ENCODE results near the gene UCN.
A peak's percentile ranks its signal among the peaks of the same experiment; 100 is the strongest.
"Not testable (repeated sequence)": the region's sequence is repeated elsewhere in the genome, so short reads cannot be mapped to it uniquely, and the experiment has no call there.

Gene UCN

DNA sequence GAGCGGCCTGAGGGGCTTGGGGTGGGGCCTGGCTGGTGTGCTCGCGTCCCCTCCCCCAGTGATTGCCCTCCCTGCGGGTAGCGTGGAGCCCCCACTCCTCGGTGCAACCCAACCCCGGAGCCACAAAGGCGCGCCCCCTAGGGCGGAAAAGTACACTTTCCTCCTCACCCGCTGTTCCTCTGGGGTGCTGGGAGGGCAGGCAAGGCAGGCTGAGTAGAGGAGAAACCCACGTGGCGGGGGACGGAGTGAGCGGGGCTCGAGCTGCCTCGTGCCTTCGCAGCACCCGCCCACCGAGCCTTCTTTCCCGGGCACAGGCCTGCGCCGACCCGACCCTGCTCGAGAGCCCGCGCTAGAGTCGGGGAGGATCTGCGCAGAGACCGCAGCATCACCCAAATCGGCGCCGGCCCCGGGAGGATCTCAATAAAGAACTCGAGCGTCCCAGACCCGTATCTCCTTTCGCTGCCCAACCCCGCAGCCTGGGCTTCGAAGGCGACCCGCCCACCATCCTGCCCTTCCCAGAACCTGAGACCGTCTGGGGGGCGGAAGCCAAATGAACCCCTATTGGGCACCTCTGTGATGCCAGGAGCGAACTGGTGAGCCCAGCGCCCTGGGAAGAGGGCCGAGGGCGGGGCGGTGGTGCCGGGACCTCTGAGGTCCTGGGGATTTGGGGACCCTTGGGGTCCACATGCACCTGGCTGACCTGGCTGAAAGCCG is 1.5 kb downstream of the UCN start:
- peak in 1 of 2 experiments; percentile 14 for DNase-seq
- TF ChIP-seq POLR2A (IDR thresholded peaks at IDR 0.05; ENCODE audit: low read length) (no peak), GATA1 (IDR thresholded peaks at IDR 0.05; ENCODE audit: low read depth, low read length) (no peak)

- TF ChIP-seq POLR2A (IDR thresholded peaks at IDR 0.05; ENCODE audit: low read length), result no peak
- TF ChIP-seq GATA1 (IDR thresholded peaks at IDR 0.05; ENCODE audit: low read depth, low read length), result no peak
- no peak for DNase-seq
Observed at GRCh38 chr2:27306136-27306535, 2.1 kb downstream of the UCN start.

DNA sequence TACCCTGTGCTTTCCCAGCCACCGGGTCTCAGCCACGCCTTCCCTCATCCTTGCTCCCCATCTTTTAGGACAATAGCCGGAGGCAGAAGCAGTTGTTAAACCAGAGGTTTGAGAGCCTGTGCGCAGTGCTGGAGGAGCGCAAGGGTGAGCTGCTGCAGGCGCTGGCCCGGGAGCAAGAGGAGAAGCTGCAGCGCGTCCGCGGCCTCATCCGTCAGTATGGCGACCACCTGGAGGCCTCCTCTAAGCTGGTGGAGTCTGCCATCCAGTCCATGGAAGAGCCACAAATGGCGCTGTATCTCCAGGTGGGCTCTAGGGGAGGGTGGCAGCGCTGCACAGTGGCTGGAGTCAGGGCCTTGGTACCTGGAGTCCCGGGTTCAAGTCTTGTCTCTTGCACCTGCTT is 2.7 kb downstream of the UCN start:
- DNase-seq, result no peak
- TF ChIP-seq POLR2A (IDR thresholded peaks at IDR 0.05; ENCODE audit: low read length) (no peak), GATA1 (IDR thresholded peaks at IDR 0.05; ENCODE audit: low read depth, low read length) (no peak)

GRCh38 chr2:27304488-27305240 is 3.6 kb downstream of the UCN start:
- TF ChIP-seq POLR2A (IDR thresholded peaks at IDR 0.05; ENCODE audit: low read length), result no peak

GRCh38 chr2:27303093-27304025 is 4.9 kb downstream of the UCN start:
- TF ChIP-seq GATA1 (IDR thresholded peaks at IDR 0.05; ENCODE audit: low read depth, low read length) (no peak), POLR2A (IDR thresholded peaks at IDR 0.05; ENCODE audit: low read length) (no peak)
- DNase-seq, result peak; percentile 65 to 76

More at GRCh38 chr2:27304488-27305240, 3.6 kb downstream of the UCN start:
- DNase-seq, result no peak

DNA sequence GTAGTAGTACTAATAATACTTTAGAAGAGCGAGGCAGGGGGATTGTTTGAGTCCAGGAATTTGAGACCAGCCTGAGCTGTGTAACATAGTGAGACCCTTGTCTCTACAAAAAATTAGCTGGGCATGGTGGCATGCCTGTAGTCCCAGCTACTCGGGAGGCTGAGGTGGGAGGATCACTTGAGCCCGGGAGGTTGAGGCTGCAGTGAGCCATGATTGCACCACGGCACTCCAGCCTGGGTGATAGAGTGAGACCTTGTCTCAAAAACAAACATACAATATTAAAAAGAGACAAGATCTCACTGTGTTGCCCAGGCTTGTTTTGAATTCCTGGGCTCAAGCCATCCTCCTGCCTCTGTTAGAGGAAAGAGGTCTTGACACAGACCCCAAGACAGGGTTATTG is 7.6 kb downstream of the UCN start:
- not testable (repeated sequence) for DNase-seq

GRCh38 chr2:27298391-27299080 is 9.7 kb downstream of the UCN start:
- no peak for TF ChIP-seq GATA1 (IDR thresholded peaks at IDR 0.05; ENCODE audit: low read depth, low read length)
- no peak for TF ChIP-seq POLR2A (IDR thresholded peaks at IDR 0.05; ENCODE audit: low read length)
- DNase-seq, result no peak

DNA sequence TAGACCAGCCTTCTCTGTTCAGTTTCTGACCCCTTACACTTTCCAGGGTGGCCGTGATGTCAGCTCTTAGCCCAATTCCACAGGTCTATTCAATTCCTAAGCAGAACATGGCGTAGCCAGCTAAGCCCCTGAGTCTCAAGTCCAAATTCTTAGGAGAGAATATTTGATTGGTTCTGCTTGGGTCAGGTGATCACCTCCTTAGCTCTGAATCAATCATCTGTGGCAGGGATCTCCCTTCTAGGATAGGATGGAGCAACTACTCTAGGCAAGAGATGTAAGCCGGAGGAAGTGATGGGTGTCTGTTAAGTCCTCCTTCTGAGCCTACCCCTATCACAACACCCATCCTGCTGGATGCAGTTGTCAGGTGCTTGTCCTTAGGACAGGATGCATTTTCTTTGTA is 11.1 kb downstream of the UCN start:
- no peak for DNase-seq
- no peak for TF ChIP-seq POLR2A (IDR thresholded peaks at IDR 0.05; ENCODE audit: low read length)
- no peak for TF ChIP-seq GATA1 (IDR thresholded peaks at IDR 0.05; ENCODE audit: low read depth, low read length)

- TF ChIP-seq GATA1 (IDR thresholded peaks at IDR 0.05; ENCODE audit: low read depth, low read length), result no peak
- no peak for TF ChIP-seq POLR2A (IDR thresholded peaks at IDR 0.05; ENCODE audit: low read length)
- DNase-seq, result no peak
Observed at GRCh38 chr2:27296481-27296880, 11.8 kb downstream of the UCN start.

GRCh38 chr2:27294928-27295327 is 13.3 kb downstream of the UCN start:
- no peak for DNase-seq
- no peak for TF ChIP-seq POLR2A (IDR thresholded peaks at IDR 0.05; ENCODE audit: low read length)
- TF ChIP-seq GATA1 (IDR thresholded peaks at IDR 0.05; ENCODE audit: low read depth, low read length), result no peak

- no peak for TF ChIP-seq POLR2A (IDR thresholded peaks at IDR 0.05; ENCODE audit: low read length)
- TF ChIP-seq GATA1 (IDR thresholded peaks at IDR 0.05; ENCODE audit: low read depth, low read length), result no peak
- peak; percentile 11 to 25 for DNase-seq
Observed at GRCh38 chr2:27291865-27292264, 16.4 kb downstream of the UCN start.

- TF ChIP-seq GATA1 (IDR thresholded peaks at IDR 0.05; ENCODE audit: low read depth, low read length), result no peak
- TF ChIP-seq POLR2A (IDR thresholded peaks at IDR 0.05; ENCODE audit: low read length), result no peak
- DNase-seq, result no peak
Observed at GRCh38 chr2:27290549-27290948, 17.7 kb downstream of the UCN start.

DNA sequence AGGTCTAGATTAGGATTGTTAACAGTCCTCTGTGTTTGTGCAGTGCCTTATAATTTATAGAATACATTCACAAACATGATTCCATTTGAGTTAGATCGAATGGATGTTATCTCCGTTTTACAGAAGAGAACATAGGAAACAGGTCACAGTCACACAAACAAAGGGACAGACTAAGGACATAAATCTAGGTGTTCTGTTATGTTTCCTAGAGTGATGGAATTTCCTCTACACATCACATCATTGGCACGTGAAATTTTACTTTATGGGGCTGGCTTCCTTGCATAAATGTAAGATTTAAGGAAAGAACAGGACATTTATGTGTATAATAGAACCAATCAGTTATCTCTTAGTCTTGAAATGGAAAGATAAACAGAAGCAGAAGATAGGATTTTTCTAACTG is 19.6 kb downstream of the UCN start:
- no peak for DNase-seq
- no peak for TF ChIP-seq GATA1 (IDR thresholded peaks at IDR 0.05; ENCODE audit: low read depth, low read length)
- TF ChIP-seq POLR2A (IDR thresholded peaks at IDR 0.05; ENCODE audit: low read length), result no peak

- no peak for TF ChIP-seq POLR2A (IDR thresholded peaks at IDR 0.05; ENCODE audit: low read length)
- no peak for TF ChIP-seq GATA1 (IDR thresholded peaks at IDR 0.05; ENCODE audit: low read depth, low read length)
Observed at GRCh38 chr2:27285481-27285880, 22.8 kb downstream of the UCN start.

More at GRCh38 chr2:27285481-27285880, 22.8 kb downstream of the UCN start:
- no peak for DNase-seq

All from erythroblast (primary cell).